ENCODE measurements around the gene CFD.
A peak's percentile ranks its signal among the peaks of the same experiment; 100 is the strongest.

The CFD gene

GRCh38 chr19:906480-906879 lies 47.0 kb downstream of the CFD start:
- DNase-seq (ENCODE audit: low spot score) = no peak

GRCh38 chr19:907183-907853 lies 47.9 kb downstream of the CFD start:
- DNase-seq (ENCODE audit: low spot score) = no peak

GRCh38 chr19:911197-912033 lies 52.0 kb downstream of the CFD start:
- DNase-seq (ENCODE audit: low spot score) = no peak

- peak; percentile 71 for DNase-seq (ENCODE audit: low spot score)
These were observed 53.0 kb downstream of the CFD start for GRCh38 chr19:912181-913079.

Measured in GM03348 (cell line).